Measurements from ENCODE around the gene OSGEP. TPM values are rescaled to one million over a fixed set of nuclear protein-coding genes. Genes with fewer than 3 reads are reported as not detected.

OSGEP gene
- total RNA-seq, 1 experiment from 2014 or later: 50.8 TPM

- no peak overlapping the region for H4K5ac ChIP-seq (ENCODE audit: insufficient read length, low read depth, low read length)
- no peaks in the 10 kb centered on the region for H3K9me3 ChIP-seq (ENCODE audit: control insufficient read depth, low read depth, low read length)
- H2BK20ac ChIP-seq (ENCODE audit: low read depth, low read length, poor library complexity, severe bottlenecking): no peak overlapping the region
- DNase-seq: no peak
- no peak overlapping the region for H4K91ac ChIP-seq (ENCODE audit: insufficient read length, low read depth, low read length)
- no peaks in the 10 kb centered on the region for H3K4me1 ChIP-seq (ENCODE audit: insufficient read depth, low read length)
- no peak overlapping the region for H3K9ac ChIP-seq (ENCODE audit: extremely low read depth, insufficient read length, low read length)
- no peaks in the 10 kb centered on the region for H3K36me3 Mint-ChIP-seq (ENCODE audit: insufficient read depth in 1 of 3, low read depth in 3 of 3)
- H3K9me3 Mint-ChIP-seq: no peaks in the 10 kb centered on the region
- H3K27me3 Mint-ChIP-seq (ENCODE audit: low read depth): no peaks in the 10 kb centered on the region
- H2BK12ac ChIP-seq (ENCODE audit: insufficient read length, low read depth, low read length): no peak overlapping the region
- no peak overlapping the region; a peak in 1 of 7 replicates for H3K27ac Mint-ChIP-seq
- H3T11ph ChIP-seq (ENCODE audit: low read length): no peak overlapping the region
- no peak overlapping the region for H3K4me2 ChIP-seq (ENCODE audit: insufficient read depth, insufficient read length, low read length)
- no peaks in the 10 kb centered on the region for H3K79me2 ChIP-seq (ENCODE audit: insufficient read depth, low read length)
- no peaks in the 10 kb centered on the region for H3K79me1 ChIP-seq (ENCODE audit: insufficient read depth, low read depth, low read length, poor library complexity, severe bottlenecking)
- H2AK5ac ChIP-seq (ENCODE audit: insufficient read length, low read length): no peak overlapping the region
- no peak overlapping the region for H3K14ac ChIP-seq (ENCODE audit: insufficient read depth, low read length)
- H3K23me2 ChIP-seq (ENCODE audit: insufficient read length, low read depth, low read length, poor library complexity, severe bottlenecking): no peaks in the 10 kb centered on the region
- no peak overlapping the region for H3K4me3 Mint-ChIP-seq
- H3K4ac ChIP-seq (ENCODE audit: low read depth, low read length): no peak overlapping the region
- no peak overlapping the region for H3K18ac ChIP-seq (ENCODE audit: insufficient read length, low read depth, low read length)
- H4K8ac ChIP-seq (replicated peaks; ENCODE audit: insufficient read length, low read depth, low read length): no peak overlapping the region
- H3K27me3 ChIP-seq (ENCODE audit: insufficient read depth, low read length): no peaks in the 10 kb centered on the region
- no peak overlapping the region for H3K27ac ChIP-seq (ENCODE audit: insufficient read length, low read depth, low read length)
- peaks cover 13 to 21% of the 10 kb centered on the region in 2 experiments for H3K4me1 Mint-ChIP-seq
- no peak overlapping the region for H3K56ac ChIP-seq (ENCODE audit: insufficient read length, low read depth, low read length)
- H2BK120ac ChIP-seq (ENCODE audit: low read depth, low read length, poor library complexity, severe bottlenecking): no peak overlapping the region
- H4K20me1 ChIP-seq (ENCODE audit: control insufficient read depth, insufficient read depth, insufficient read length): no peaks in the 10 kb centered on the region
- WGBS (ENCODE audit: extremely low coverage, insufficient read length, low lambda C conversion rate): no CpG with 5 or more reads among the region's 1 CpG
- H2BK15ac ChIP-seq (ENCODE audit: low read depth, low read length): no peak overlapping the region
- no peak for TF ChIP-seq CTCF (conservative IDR thresholded peaks at IDR 0.05)
- no peak overlapping the region for H2BK5ac ChIP-seq (ENCODE audit: insufficient read length, low read length)
- no peak overlapping the region for H3K23ac ChIP-seq (ENCODE audit: insufficient read length, low read depth, low read length)
- H2AFZ ChIP-seq (ENCODE audit: low read length): no peak overlapping the region
These were observed 35.2 kb downstream of the OSGEP start for GRCh38 chr14:20419419-20419818.
